Right cardiac atrium (tissue), 5 donors: ENCODE data around the gene SNED1. TPM values are rescaled to one million over a fixed set of nuclear protein-coding genes. Genes with fewer than 3 reads are reported as not detected.

Experiments
- ATAC-seq, 2 donors: fragments of 200-7000 bp; cut with Tn5 transposase; one replicate each; pipeline versions ENCODE4 v1.8.0 to v1.9.1; 2020; ENCODE audit warnings: moderate library complexity in 2 of 2, mild to moderate bottlenecking in 1 of 2
- DNase-seq, 3 donors: peaks; one replicate each; pipeline ENCODE4 v3.0.0-alpha.2; 2020
- H3K27ac ChIP-seq: one replicate; pipeline ENCODE4 v1.5.1; 2013; ENCODE audit warnings: mild to moderate bottlenecking, low read length, control low read depth, moderate library complexity
- H3K27me3 ChIP-seq: one replicate; pipeline ENCODE4 v1.6.1; 2013; ENCODE audit not compliant: control insufficient read depth, insufficient read depth
- H3K4me1 ChIP-seq: one replicate; pipeline ENCODE4 v1.6.1; 2013; ENCODE audit warnings: low read length; ENCODE audit not compliant: control insufficient read depth, insufficient read depth
- H3K4me3 ChIP-seq: one replicate; pipeline ENCODE4 v1.5.1; 2013; ENCODE audit warnings: low read length, control low read depth
- H3K9me3 ChIP-seq: one replicate; pipeline ENCODE4 v1.6.1; 2013; ENCODE audit warnings: low read length; ENCODE audit not compliant: control insufficient read depth
- WGBS: extraction: QIAGEN DNeasy Blood & Tissue Kit; methylation state at CpG from one replicate; pipeline ENCODE4 v1.1.7; 2013; 5-methylcytosine and 5-hydroxymethylcytosine counted together
- intact Hi-C, 4 donors: fragments of 100-400 bp; cut with DNase I; formaldehyde crosslinking; loops; one replicate each; pipeline versions ENCODE4 v1.11.0 to v1.14.0; 2022 to 2023
- polyA plus RNA-seq: library from polyadenylated mRNA; stranded (reverse); fragments of 200-250 nt; gene quantifications from one replicate; pipeline ENCODE4 v1.2.3, GENCODE V29; 2013
- total RNA-seq, 4 donors: library from RNA; stranded (reverse); fragmentation: NEBNext Ultra II Directional; extraction: Animal tissue kit (Norgen Biotek cat#: 25700); gene quantifications; one replicate each; pipeline ENCODE4 v1.2.1, GENCODE V29; 2021
- donor health status: healthy with polysubstance abuse.
- donor health status: DM: no; HTN: yes; CAD: no.
- donor health status: DM: no; HTN: no; CAD: no.
- donor health status: DM: no; HTN: yes; CAD: no; lungs with severe emphysema.
- donor health status: DM: yes; HTN: yes; CAD: no.

The SNED1 gene
- total and polyA plus RNA-seq, 5 donors: 6.7 to 19.2 (median 15.8) TPM

DNA sequence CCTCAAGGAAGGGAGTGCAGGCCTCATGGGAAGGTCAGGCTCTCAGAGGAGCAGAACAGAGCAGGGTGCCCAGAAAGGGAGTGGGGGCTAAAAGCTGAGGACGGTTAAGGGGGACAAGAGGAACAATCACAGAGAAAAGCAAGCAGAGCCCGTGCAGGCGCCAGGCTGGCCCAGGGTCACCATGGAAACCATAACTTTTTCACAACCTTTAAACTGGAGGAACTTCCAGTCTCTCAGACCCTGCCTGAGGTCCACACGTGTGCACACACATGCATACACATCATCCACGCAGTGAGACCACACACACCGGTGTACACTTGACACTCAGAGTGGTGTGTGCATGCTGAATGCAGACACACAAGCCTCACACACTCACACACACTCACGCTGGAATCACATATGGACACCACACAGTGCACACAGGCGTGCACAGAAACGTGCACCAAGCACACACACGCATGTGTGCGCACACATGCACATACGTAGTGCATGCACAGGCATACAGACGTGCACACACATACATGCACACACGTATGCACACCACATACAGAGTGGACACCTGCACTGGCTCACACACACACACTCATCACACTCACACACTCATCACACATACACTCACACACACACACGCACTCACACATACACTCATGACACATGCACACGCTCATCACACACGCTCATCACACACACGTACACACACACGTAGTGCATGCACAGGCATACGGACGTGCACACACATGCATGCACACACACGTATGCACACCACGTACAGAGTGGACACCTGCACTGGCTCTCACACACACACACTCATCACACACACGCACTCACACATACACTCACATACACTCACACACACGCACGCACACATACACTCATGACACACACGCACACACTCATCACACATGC is 37.2 kb upstream of the SNED1 start:
- ATAC-seq (peak in 1 of 2 donors; percentile 4), DNase-seq (peak; percentile 17 to 63 (median 59))
- 74% methylated on average over 27 of the region's 27 CpGs for WGBS
- H3K27me3 ChIP-seq: no peaks in the 10 kb centered on the region
- intact Hi-C loops: no loop called here
- peaks cover 5% of the 10 kb centered on the region for H3K4me1 ChIP-seq
- H3K9me3 ChIP-seq: no peaks in the 10 kb centered on the region
- H3K4me3 ChIP-seq: no peak overlapping the region
- H3K27ac ChIP-seq: no peak overlapping the region

- peak in 2 of 3 donors; percentile 49 to 56 for DNase-seq
- no peak overlapping the region for H3K4me3 ChIP-seq
Measured at GRCh38 chr2:240961910-240962299, 36.5 kb upstream of the SNED1 start.

GRCh38 chr2:240962300-240963064 is 35.9 kb upstream of the SNED1 start:
- Histone ChIP-seq H3K4me1 (peaks cover 5% of the 10 kb centered on the region), H3K27me3 (no peaks in the 10 kb centered on the region), H3K27ac (no peak overlapping the region), H3K4me3 (no peak overlapping the region), H3K9me3 (no peaks in the 10 kb centered on the region)
- intact Hi-C loops: no loop called here
- peak; percentile 68 to 88 (median 87) for DNase-seq
- peak; percentile 31 to 42 for ATAC-seq
- 45% methylated on average over 29 of the region's 29 CpGs for WGBS

More at GRCh38 chr2:240961910-240962299, 36.5 kb upstream of the SNED1 start:
- no peaks in the 10 kb centered on the region for H3K27me3 ChIP-seq
- intact Hi-C loops: no loop called here
- H3K4me1 ChIP-seq: peaks cover 5% of the 10 kb centered on the region
- 50% methylated on average over 12 of the region's 12 CpGs for WGBS
- no peaks in the 10 kb centered on the region for H3K9me3 ChIP-seq
- ATAC-seq: no peak
- no peak overlapping the region for H3K27ac ChIP-seq

GRCh38 chr2:240963065-240963867 is 35.2 kb upstream of the SNED1 start:
- no peak overlapping the region for H3K27ac ChIP-seq
- H3K9me3 ChIP-seq: no peaks in the 10 kb centered on the region
- H3K4me1 ChIP-seq: peaks cover 5% of the 10 kb centered on the region
- no peaks in the 10 kb centered on the region for H3K27me3 ChIP-seq
- 93% methylated on average over 33 of the region's 33 CpGs for WGBS
- DNase-seq (peak in 2 of 3 donors; percentile 7 to 51), ATAC-seq (no peak)
- intact Hi-C loops: no loop called here
- no peak overlapping the region for H3K4me3 ChIP-seq

DNA sequence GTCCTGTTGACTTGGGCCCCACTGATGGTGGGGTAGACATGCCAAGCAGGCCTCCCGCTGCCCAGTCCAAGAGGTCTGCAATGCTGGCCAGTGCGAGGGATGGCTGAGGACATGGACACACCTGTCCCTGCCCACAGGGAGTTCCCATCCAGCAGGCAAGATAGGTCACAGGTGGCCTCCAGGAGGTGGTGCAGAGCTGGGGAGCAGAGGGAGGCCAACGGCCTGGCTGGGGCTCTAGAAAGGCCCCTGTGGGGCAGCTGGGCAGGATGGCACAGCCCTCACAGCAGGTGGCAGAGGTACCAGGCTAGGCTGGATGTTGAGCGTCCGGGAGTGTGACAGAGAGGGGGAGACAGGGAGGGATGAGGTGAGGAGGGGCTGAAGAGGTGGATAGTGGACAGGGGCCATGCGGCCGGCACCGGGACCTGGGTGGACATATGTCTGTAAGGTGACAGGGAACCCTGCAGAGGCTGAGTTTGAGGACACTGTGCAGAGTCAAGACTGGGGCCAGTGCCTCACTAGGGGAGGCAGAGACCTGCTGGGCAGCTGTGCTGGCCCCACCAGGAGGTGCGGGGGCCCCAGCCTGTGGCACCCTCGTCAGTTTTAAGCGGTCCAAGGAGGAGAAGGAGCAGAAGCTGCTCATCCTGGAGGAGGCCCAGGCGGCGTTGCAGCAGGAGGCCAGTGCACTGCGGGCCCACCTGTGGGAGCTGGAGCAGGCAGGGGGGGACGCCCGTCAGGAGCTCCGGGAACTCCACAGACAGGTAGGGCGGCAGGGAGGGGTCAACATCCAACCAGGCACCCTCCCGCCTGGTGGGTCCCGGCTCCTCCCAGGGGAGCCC is 34.3 kb upstream of the SNED1 start:
- intact Hi-C loops: no loop called here

GRCh38 chr2:240964704-240965295 is 33.6 kb upstream of the SNED1 start:
- Histone ChIP-seq H3K27ac (no peak overlapping the region), H3K9me3 (no peaks in the 10 kb centered on the region), H3K4me1 (peaks cover 5% of the 10 kb centered on the region), H3K27me3 (no peaks in the 10 kb centered on the region), H3K4me3 (no peak overlapping the region)
- intact Hi-C loops: no loop called here
- ATAC-seq: no peak
- DNase-seq: peak in 1 of 3 donors; percentile 57
- 95% methylated on average over 15 of the region's 15 CpGs for WGBS

More for the DNA sequence above, 34.3 kb upstream of the SNED1 start:
- Histone ChIP-seq H3K27me3 (no peaks in the 10 kb centered on the region), H3K9me3 (no peaks in the 10 kb centered on the region), H3K27ac (no peak overlapping the region), H3K4me3 (no peak overlapping the region), H3K4me1 (peaks cover 5% of the 10 kb centered on the region)
- DNase-seq (peak in 2 of 3 donors; percentile 13 to 55), ATAC-seq (no peak)
- WGBS: 94% methylated on average over 20 of the region's 20 CpGs

- H3K4me3 ChIP-seq: no peak overlapping the region
- intact Hi-C loops: no loop called here
- peaks cover 5% of the 10 kb centered on the region for H3K4me1 ChIP-seq
- WGBS: 59% methylated on average over 22 of the region's 22 CpGs
- DNase-seq: peak; percentile 46 to 84 (median 83)
- no peaks in the 10 kb centered on the region for H3K9me3 ChIP-seq
- no peaks in the 10 kb centered on the region for H3K27me3 ChIP-seq
- ATAC-seq: peak; percentile 5 to 46
- H3K27ac ChIP-seq: no peak overlapping the region
Measured at GRCh38 chr2:240965296-240965904, 33.0 kb upstream of the SNED1 start.

DNA sequence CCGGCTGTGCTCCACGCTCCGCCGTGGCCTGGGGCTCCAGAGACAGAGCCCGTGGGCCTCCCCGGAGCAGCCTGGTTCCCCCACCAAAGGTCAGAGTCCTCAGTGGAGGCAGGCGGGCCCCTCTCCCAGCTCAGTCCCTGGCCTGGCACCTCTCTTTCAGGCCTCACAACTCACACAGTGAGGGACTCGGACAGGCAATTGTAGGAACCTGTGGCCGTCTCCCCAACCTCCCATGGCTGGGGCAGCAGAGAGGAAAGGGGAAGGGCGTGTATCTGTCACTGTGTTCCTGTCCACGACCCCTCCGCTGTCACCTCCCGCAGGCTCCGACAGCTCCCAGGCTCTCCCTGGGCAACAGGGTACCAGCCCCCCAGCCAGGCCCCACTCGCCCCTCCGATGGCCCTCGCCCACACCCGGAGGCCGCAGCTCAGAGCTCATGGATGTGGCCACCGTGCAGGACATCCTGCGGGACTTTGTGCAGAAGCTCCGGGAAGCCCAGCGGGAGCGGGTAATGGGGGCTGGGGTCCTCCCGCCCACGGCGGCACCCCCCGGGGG is 32.4 kb upstream of the SNED1 start:
- 74% methylated on average over 28 of the region's 28 CpGs for WGBS
- Histone ChIP-seq H3K4me3 (no peak overlapping the region), H3K27ac (no peak overlapping the region), H3K27me3 (no peaks in the 10 kb centered on the region), H3K4me1 (peaks cover 5% of the 10 kb centered on the region), H3K9me3 (no peaks in the 10 kb centered on the region)
- ATAC-seq: no peak
- intact Hi-C loops: no loop called here
- DNase-seq: peak in 2 of 3 donors; percentile 15 to 51

DNA sequence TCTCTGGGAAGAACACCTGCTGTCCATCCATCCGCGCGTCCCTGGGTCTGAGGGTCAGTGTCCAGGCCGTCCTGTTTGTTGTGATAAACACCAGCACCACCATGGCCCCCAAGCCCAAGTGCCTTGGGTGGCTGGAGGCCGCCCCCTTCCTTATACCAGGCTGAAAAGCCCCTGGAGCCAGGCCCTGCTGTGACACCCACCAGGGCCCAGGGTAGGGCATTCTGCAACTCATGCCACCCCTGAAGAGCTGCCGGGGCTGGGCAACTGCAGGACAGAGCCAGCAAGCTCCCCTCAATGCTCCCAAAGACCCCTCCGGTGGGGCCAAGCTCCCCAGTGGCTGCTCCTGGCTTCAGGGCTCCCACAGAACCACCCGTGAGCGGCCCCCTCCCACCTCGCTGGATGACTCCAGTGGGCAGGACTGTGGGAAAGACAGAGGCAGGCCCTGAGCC is 31.9 kb upstream of the SNED1 start:
- H3K4me3 ChIP-seq: no peak overlapping the region
- no peaks in the 10 kb centered on the region for H3K27me3 ChIP-seq
- H3K9me3 ChIP-seq: no peaks in the 10 kb centered on the region
- intact Hi-C loops: no loop called here
- H3K4me1 ChIP-seq: peaks cover under 1% of the 10 kb centered on the region
- peak in 1 of 3 donors; percentile 11 for DNase-seq
- WGBS: 95% methylated on average over 10 of the region's 10 CpGs
- ATAC-seq: no peak
- no peak overlapping the region for H3K27ac ChIP-seq
